HFFc6 (cell line): ENCODE results near the gene PKD1L1. TPM values are rescaled to one million over a fixed set of nuclear protein-coding genes. Genes with fewer than 3 reads are reported as not detected.

Experiments used
- DNase-seq: peaks from one replicate; pipeline ENCODE4 v3.0.0-alpha.2; 2018
- H3K27ac Mint-ChIP-seq: 2 replicates; pipeline ENCODE4 v1.8.0; 2020; ENCODE audit warnings: mild to moderate bottlenecking, mixed read lengths
- H3K27me3 Mint-ChIP-seq: 2 replicates; pipeline ENCODE4 v1.8.0; 2021; ENCODE audit warnings: mild to moderate bottlenecking, moderate library complexity, mixed read lengths; ENCODE audit not compliant: insufficient read depth
- H3K36me3 Mint-ChIP-seq: 2 replicates; pipeline ENCODE4 v1.8.0; 2021; ENCODE audit warnings: low read depth, mixed read lengths
- H3K4me1 Mint-ChIP-seq: 2 replicates; pipeline ENCODE4 v1.8.0; 2020; ENCODE audit warnings: low read depth, mixed read lengths
- H3K4me3 Mint-ChIP-seq: 2 replicates; pipeline ENCODE4 v1.8.0; 2020; ENCODE audit warnings: mild to moderate bottlenecking, moderate library complexity, mixed read lengths
- H3K9me3 Mint-ChIP-seq: 2 replicates; pipeline ENCODE4 v1.8.0; 2020; ENCODE audit warnings: mild to moderate bottlenecking, mixed read lengths
- CTCF ChIP-seq: fragments of 200-600 bp; sonication (generic); IDR thresholded peaks from 2 replicates; pipeline ENCODE4 v1.5.0; 2021; ENCODE audit warnings: antibody characterized with exemption, mild to moderate bottlenecking
- total RNA-seq, 6 experiments: library from RNA; stranded (reverse); fragmentation: NEBNext Ultra II Directional; extraction: Animal tissue kit (Norgen Biotek cat#: 25700); gene quantifications; 2 replicates in 1 of 6; 3 replicates in 5 of 6; pipeline ENCODE4 v1.2.3, GENCODE V29; 2021

The PKD1L1 gene
- total RNA-seq, 6 experiments from 2014 or later, result 0.03 to 0.14 TPM; not detected in 4

DNA sequence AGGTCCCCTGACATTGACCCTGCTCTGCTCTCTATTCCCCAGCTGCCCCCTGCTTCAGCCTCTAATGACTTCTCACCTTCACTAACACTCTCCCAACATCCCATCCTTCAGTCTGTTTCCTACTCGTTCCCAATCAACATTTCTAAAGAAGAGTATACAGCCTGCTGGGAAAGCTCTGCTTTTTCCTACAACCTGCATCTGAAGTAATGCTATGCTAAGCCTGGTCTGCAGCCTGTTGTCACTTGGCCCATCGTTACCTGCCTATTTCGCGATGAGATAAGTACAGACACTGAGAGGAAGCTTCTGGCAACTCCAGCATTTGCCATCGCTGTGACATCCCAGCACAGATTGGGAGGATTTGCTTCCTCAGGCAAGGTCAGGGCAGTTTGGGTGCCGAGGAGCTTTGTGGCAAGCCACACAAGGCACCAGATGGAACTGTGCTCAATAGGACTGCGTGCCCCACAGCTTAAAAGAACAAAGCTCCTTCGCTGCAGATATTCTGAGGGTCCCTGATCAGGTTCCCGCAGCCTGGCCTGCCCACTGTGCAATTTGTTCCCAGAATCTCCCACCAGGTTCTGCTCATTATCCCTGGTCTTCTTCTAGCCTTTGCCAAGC is 51.4 kb downstream of the PKD1L1 start:
- no peak for DNase-seq
- peaks cover 8% of the 10 kb centered on the region for H3K27me3 Mint-ChIP-seq
- peaks cover 11% of the 10 kb centered on the region for H3K4me1 Mint-ChIP-seq
- no peaks in the 10 kb centered on the region for H3K36me3 Mint-ChIP-seq
- TF ChIP-seq CTCF, result no peak
- H3K4me3 Mint-ChIP-seq, result no peak overlapping the region
- H3K9me3 Mint-ChIP-seq, result no peaks in the 10 kb centered on the region
- no peak overlapping the region for H3K27ac Mint-ChIP-seq

- no peak for TF ChIP-seq CTCF
- Mint-ChIP-seq H3K9me3 (no peaks in the 10 kb centered on the region), H3K27me3 (peaks cover 7% of the 10 kb centered on the region), H3K4me1 (0 out of 2 replicates have a peak, but pooled peaks cover 4% of the 10 kb centered on the region), H3K36me3 (no peaks in the 10 kb centered on the region), H3K27ac (no peak overlapping the region), H3K4me3 (no peak overlapping the region)
- DNase-seq, result no peak
Observed at GRCh38 chr7:47895026-47895425, 53.2 kb downstream of the PKD1L1 start.

GRCh38 chr7:47893721-47894365 is 54.4 kb downstream of the PKD1L1 start:
- Mint-ChIP-seq H3K27me3 (peaks cover 7% of the 10 kb centered on the region), H3K27ac (no peak overlapping the region), H3K9me3 (no peaks in the 10 kb centered on the region), H3K36me3 (no peaks in the 10 kb centered on the region), H3K4me1 (0 out of 2 replicates have a peak, but pooled peaks cover 4% of the 10 kb centered on the region), H3K4me3 (no peak overlapping the region)
- DNase-seq, result no peak
- no peak for TF ChIP-seq CTCF

- Mint-ChIP-seq H3K9me3 (no peaks in the 10 kb centered on the region), H3K27ac (no peak overlapping the region), H3K36me3 (no peaks in the 10 kb centered on the region), H3K4me3 (no peak overlapping the region), H3K4me1 (0 out of 2 replicates have a peak, but pooled peaks cover 4% of the 10 kb centered on the region), H3K27me3 (peaks cover 9% of the 10 kb centered on the region)
- TF ChIP-seq CTCF, result peak; percentile 74
- DNase-seq, result no peak
Observed at GRCh38 chr7:47893238-47893637, 55.0 kb downstream of the PKD1L1 start.

GRCh38 chr7:47890606-47891005 is 57.7 kb downstream of the PKD1L1 start:
- no peak overlapping the region for H3K27ac Mint-ChIP-seq
- no peak overlapping the region for H3K4me3 Mint-ChIP-seq
- no peak for DNase-seq
- no peaks in the 10 kb centered on the region for H3K4me1 Mint-ChIP-seq
- H3K36me3 Mint-ChIP-seq, result no peaks in the 10 kb centered on the region
- H3K27me3 Mint-ChIP-seq, result peaks cover 24% of the 10 kb centered on the region
- TF ChIP-seq CTCF, result no peak
- H3K9me3 Mint-ChIP-seq, result no peaks in the 10 kb centered on the region
